ENCODE results near the gene MITF.

Gene MITF

DNA sequence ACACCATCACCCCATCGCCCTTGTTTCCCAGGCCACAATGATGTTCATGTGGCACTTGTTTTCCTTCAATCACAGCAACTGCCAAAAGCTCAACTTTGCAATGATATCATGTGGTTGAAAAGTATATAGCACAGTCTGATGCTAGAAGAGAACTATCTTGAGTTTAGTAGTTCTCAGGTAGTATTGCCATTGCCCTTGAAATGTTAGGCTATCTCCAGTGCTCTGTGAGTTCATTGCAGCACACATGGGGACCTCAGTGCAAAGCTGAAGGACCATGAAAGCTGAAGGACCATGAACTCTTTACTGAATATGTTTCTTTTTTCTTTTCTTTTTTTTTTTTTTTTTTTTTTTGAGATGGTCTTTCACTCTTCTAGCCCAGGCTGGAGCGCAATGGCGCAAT, 224.4 kb downstream of the MITF start:
- no peak for DNase-seq (ENCODE audit: low read depth)

GRCh38 chr3:69967156-69967555, 227.9 kb downstream of the MITF start:
- no peak for DNase-seq (ENCODE audit: low read depth)

DNA sequence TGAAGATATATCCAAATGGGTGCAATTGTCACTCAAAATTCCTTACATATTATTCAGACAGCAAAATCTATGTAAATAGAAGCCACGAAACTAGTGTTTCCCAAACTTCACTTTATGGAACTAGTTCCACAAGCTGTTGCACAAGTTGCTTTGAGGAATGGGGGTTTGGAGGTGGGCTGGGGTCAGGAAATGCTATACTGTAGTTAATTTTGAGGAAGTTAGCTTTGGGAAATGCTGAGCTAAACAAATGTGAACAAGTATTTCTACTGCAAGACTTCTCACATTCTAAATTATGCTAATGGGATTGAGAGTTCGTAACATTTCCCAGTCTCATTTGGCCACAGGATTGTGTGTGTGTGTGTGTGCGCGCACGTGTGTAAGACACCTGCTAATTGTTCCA, 231.6 kb downstream of the MITF start:
- DNase-seq (ENCODE audit: low read depth) = no peak

DNA sequence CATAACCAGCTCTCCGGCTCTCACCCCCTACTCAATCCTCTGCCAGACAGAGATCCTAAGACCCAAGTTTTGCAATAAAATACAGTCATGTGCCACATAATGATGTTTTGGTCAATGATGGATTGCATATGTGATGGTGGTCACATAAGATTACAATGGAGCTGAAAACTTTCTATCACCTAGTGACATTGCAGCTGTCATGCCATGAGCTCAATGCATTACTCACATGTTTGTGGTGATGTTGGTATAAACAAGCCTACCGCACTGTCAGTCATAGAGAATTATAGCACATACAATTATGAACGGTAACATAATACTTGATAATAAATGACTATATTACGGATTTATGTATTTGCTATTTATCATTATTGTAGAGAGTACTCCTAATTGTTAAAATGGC, 233.4 kb downstream of the MITF start:
- no peak for DNase-seq (ENCODE audit: low read depth)

DNA sequence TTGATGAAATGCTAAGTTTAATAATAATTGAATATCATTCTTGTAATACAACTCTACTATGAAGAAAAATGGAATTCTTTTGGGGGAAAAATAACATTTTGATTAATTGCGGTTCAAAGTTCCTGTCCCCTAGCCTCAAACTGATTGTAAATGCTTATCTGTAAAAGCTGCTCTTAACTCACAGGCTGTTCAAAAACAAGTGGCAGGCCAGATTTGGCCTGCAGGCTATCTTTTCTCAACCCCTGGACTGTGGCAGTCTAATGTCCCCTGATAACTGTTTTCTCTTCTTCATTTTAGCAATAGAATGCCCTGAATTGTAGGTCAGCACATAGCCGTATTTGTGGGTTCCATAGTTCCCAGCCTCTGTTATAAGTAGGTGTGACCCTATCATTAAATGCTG, 236.8 kb downstream of the MITF start:
- no peak for DNase-seq (ENCODE audit: low read depth)

DNA sequence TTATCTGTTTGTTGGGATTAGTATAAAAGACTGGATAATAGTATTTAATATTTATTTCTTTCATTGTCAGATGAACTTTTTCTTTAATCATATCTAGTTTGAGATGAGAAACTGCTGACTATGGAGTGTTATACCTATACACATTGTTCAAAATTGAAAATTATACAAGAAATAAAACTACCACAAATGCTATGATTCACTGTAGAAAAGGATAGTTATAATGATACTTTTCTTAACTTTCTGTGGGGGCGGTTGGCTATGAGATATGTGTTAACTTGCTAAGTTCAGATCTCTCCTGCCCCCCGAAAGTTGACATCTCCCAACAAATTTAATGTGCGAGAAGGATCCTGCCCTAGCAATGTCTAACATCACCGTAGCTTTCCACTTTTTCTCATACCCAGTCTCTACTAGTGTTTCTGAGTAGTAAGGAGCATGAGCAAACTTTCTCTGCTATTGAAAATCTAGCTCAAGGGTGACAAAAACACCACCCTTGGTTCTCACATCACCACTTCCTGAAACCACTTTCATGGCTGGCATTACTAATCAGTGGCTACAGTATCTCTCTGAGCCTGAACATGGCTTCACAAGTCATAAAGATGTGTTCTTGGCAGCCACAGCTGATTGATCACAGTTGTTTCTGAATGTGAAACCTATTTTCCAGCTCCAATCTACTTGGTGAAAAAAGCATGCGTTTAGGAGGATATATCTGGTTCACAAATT, 244.4 kb downstream of the MITF start:
- no peak for DNase-seq (ENCODE audit: low read depth)

- DNase-seq (ENCODE audit: low read depth) = no peak
These were observed 246.0 kb downstream of the MITF start for GRCh38 chr3:69985266-69985665.

- no peak for DNase-seq (ENCODE audit: low read depth)
These were observed 247.2 kb downstream of the MITF start for GRCh38 chr3:69986419-69986818.

DNA sequence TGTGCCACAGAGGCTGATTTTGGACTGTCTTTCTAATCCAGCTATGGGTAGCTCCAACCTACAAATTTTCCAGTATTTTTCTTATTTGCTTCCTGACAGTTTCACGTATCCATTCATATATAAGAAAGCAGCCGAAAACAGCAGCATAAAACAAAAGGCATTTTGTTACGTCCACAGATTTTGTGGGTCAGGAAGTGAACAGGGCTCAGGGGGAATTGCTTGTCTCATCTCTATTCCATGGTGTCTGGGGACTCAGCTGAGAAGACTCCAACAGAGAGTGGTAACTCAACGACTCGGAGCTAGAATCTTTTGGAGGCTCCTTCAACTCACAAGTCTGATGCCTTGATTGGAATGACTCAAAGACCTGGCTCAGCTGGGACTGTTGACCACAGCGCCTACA, 248.6 kb downstream of the MITF start:
- no peak for DNase-seq (ENCODE audit: low read depth)

- no peak for DNase-seq (ENCODE audit: low read depth)
These were observed 254.5 kb downstream of the MITF start for GRCh38 chr3:69993757-69994156.

GRCh38 chr3:69994919-69995318, 255.7 kb downstream of the MITF start:
- DNase-seq (ENCODE audit: low read depth) = no peak

- DNase-seq (ENCODE audit: low read depth) = no peak
These were observed 258.5 kb downstream of the MITF start for GRCh38 chr3:69997631-69998307.

- no peak for DNase-seq (ENCODE audit: low read depth)
These were observed 259.5 kb downstream of the MITF start for GRCh38 chr3:69998759-69999139.

- no peak for DNase-seq (ENCODE audit: low read depth)
These were observed 260.1 kb downstream of the MITF start, which contains the start of gene SAMMSON for GRCh38 chr3:69999140-70000027. Gene SAMMSON (plus strand): TSS chr3:69999733.

GRCh38 chr3:70000028-70000410, 260.8 kb downstream of the MITF start:
- no peak for DNase-seq (ENCODE audit: low read depth)

DNA sequence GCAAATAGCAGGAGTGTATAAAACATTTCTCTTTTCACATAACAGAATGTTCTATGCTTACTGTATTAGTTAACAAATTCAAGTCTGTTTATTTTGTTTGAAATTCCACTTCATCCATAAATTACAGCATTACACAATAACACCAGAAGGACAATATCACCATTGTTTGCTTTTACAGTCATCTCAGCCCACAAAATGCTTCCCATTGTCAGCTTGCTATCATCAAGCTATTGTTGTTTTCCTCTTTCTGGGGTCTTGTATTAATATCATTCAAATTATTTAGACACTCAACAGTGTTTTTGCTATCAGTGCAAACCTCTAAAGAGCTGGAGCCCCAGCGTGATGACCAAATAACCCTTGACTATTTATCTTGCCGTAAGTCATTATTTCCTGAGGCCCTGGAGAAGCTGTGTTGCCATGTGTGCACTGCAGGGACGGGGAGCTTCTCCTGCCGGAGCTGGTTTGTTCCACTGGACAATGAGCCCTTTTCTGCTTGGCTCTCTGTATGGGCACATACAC, 261.4 kb downstream of the MITF start:
- no peak for DNase-seq (ENCODE audit: low read depth)

DNA sequence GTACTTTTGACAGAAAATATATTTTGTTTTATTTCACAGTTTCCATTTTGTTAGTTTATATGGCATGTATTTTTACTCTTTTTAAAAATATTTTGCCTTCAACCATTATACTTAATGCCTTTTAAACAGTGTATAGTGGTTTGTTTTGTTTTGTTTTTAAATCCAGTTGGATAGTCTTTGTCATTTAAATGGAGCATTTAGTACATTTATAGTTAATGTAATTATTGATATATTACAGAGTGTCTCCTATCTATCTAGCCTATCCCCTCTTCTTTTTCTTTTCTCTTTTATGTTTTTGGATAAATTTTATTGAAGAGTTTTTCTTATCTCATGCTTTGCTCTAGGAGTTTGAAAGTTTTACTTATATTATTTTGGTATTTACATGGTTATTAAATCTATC, 263.9 kb downstream of the MITF start:
- DNase-seq (ENCODE audit: low read depth) = no peak

- DNase-seq (ENCODE audit: low read depth) = no peak
These were observed 266.8 kb downstream of the MITF start for GRCh38 chr3:70006089-70006488.

GRCh38 chr3:70010346-70010745, 271.1 kb downstream of the MITF start:
- no peak for DNase-seq (ENCODE audit: low read depth)

- DNase-seq (ENCODE audit: low read depth) = no peak
These were observed 272.3 kb downstream of the MITF start for GRCh38 chr3:70011582-70011981.
